HEK293 (cell line): Measurements from ENCODE around the gene TNFRSF13B.

Experiments
- GFI1B ChIP-seq: fragments of 450-650 bp; formaldehyde crosslinking; IDR thresholded peaks from 2 replicates; pipeline ENCODE4 v1.5.1; 2016; ENCODE audit warnings: missing biosample characterization, missing genetic modification characterization
- KLF9 ChIP-seq: fragments of 450-650 bp; formaldehyde crosslinking; IDR thresholded peaks from 2 replicates; pipeline ENCODE4 v1.5.1; 2016; ENCODE audit warnings: missing biosample characterization, missing genetic modification characterization, low read depth
- MEIS1 ChIP-seq: sonication (generic); formaldehyde crosslinking; IDR thresholded peaks from 2 replicates; pipeline ENCODE4 v1.8.1; 2022; ENCODE audit warnings: missing genetic modification reagents, mild to moderate bottlenecking, borderline replicate concordance
- RBAK ChIP-seq: fragments of 450-650 bp; formaldehyde crosslinking; IDR thresholded peaks from 2 replicates; pipeline ENCODE4 v1.5.1; 2016; ENCODE audit warnings: missing biosample characterization, missing genetic modification characterization
- TRIM28 ChIP-seq: IDR thresholded peaks from 2 replicates; pipeline ENCODE4 v1.6.1; 2011; ENCODE audit warnings: low read length, control low read depth, borderline replicate concordance
- ZEB2 ChIP-seq: fragments of 450-650 bp; formaldehyde crosslinking; IDR thresholded peaks from 2 replicates; pipeline ENCODE4 v1.5.1; 2016; ENCODE audit warnings: missing biosample characterization, missing genetic modification characterization
- ZFP3 ChIP-seq: fragments of 450-650 bp; formaldehyde crosslinking; IDR thresholded peaks from 2 replicates; pipeline ENCODE4 v1.5.1; 2016; ENCODE audit warnings: low read depth, missing biosample characterization, missing genetic modification characterization
- ZIC2 ChIP-seq: fragments of 450-650 bp; formaldehyde crosslinking; IDR thresholded peaks from 2 replicates; pipeline ENCODE4 v1.5.1; 2016; ENCODE audit warnings: missing biosample characterization, missing genetic modification characterization
- ZNF16 ChIP-seq: fragments of 450-650 bp; formaldehyde crosslinking; IDR thresholded peaks from 2 replicates; pipeline ENCODE4 v1.5.1; 2016; ENCODE audit warnings: low read depth, missing biosample characterization, missing genetic modification characterization
- ZNF184 ChIP-seq: fragments of 450-650 bp; IDR thresholded peaks from 2 replicates; pipeline ENCODE4 v1.5.1; 2018; ENCODE audit warnings: missing biosample characterization, mild to moderate bottlenecking, missing genetic modification characterization
- ZNF341 ChIP-seq: fragments of 450-650 bp; formaldehyde crosslinking; IDR thresholded peaks from 2 replicates; pipeline ENCODE4; 2016; ENCODE audit warnings: low read depth, missing biosample characterization, missing genetic modification characterization
- ZNF426 ChIP-seq: fragments of 450-650 bp; formaldehyde crosslinking; IDR thresholded peaks from 2 replicates; pipeline ENCODE4 v1.5.1; 2017; ENCODE audit warnings: missing biosample characterization, missing genetic modification characterization, mild to moderate bottlenecking, inconsistent platforms, moderate library complexity
- ZNF530 ChIP-seq: fragments of 450-650 bp; formaldehyde crosslinking; IDR thresholded peaks from 2 replicates; pipeline ENCODE4 v1.5.1; 2016; ENCODE audit warnings: low read depth, missing biosample characterization, missing genetic modification characterization
- ZNF549 ChIP-seq: fragments of 450-650 bp; IDR thresholded peaks from 2 replicates; pipeline ENCODE4 v1.5.1; 2018; ENCODE audit warnings: missing biosample characterization, missing genetic modification characterization, mild to moderate bottlenecking, inconsistent platforms, moderate library complexity
- ZNF558 ChIP-seq: fragments of 450-650 bp; formaldehyde crosslinking; IDR thresholded peaks from 2 replicates; pipeline ENCODE4 v1.5.1; 2016; ENCODE audit warnings: missing biosample characterization, missing genetic modification characterization
- ZNF596 ChIP-seq: fragments of 450-650 bp; IDR thresholded peaks from 2 replicates; pipeline ENCODE4 v1.5.0; 2018; ENCODE audit warnings: missing biosample characterization, mild to moderate bottlenecking, missing genetic modification characterization, moderate library complexity
- ZNF624 ChIP-seq: fragments of 450-650 bp; formaldehyde crosslinking; IDR thresholded peaks from 2 replicates; pipeline ENCODE4 v1.5.1; 2017; ENCODE audit warnings: missing biosample characterization, missing genetic modification characterization
- ZNF677 ChIP-seq: fragments of 450-650 bp; IDR thresholded peaks from 2 replicates; pipeline ENCODE4 v1.5.0; 2018; ENCODE audit warnings: missing biosample characterization, mild to moderate bottlenecking, missing genetic modification characterization, moderate library complexity
- ZNF843 ChIP-seq: fragments of 450-650 bp; formaldehyde crosslinking; IDR thresholded peaks from 2 replicates; pipeline ENCODE4 v1.5.1; 2016; ENCODE audit warnings: missing biosample characterization, missing genetic modification characterization
- ZSCAN23 ChIP-seq: fragments of 450-650 bp; formaldehyde crosslinking; IDR thresholded peaks from 2 replicates; pipeline ENCODE4 v1.5.1; 2016; ENCODE audit warnings: missing biosample characterization, missing genetic modification characterization
- TF ChIP-seq, protein P1 (sequence below): fragments of 450-650 bp; formaldehyde crosslinking; IDR thresholded peaks from 2 replicates; pipeline ENCODE4 v1.5.1; 2016; ENCODE audit warnings: missing biosample characterization, missing genetic modification characterization
- TF ChIP-seq, protein P2 (sequence below): fragments of 450-650 bp; formaldehyde crosslinking; IDR thresholded peaks from 2 replicates; pipeline ENCODE4 v1.5.1; 2017; ENCODE audit warnings: missing biosample characterization, missing genetic modification characterization
- TF ChIP-seq, protein P3 (sequence below): fragments of 450-650 bp; formaldehyde crosslinking; IDR thresholded peaks from 2 replicates; pipeline ENCODE4 v1.5.1; 2016; ENCODE audit warnings: missing biosample characterization, missing genetic modification characterization
- TF ChIP-seq, protein P4 (sequence below): fragments of 450-650 bp; formaldehyde crosslinking; IDR thresholded peaks from 2 replicates; pipeline ENCODE4 v1.5.1; 2016; ENCODE audit warnings: missing biosample characterization, missing genetic modification characterization
- TF ChIP-seq, protein P5 (sequence below): fragments of 450-650 bp; formaldehyde crosslinking; IDR thresholded peaks from 2 replicates; pipeline ENCODE4 v1.5.1; 2016; ENCODE audit warnings: missing biosample characterization, missing genetic modification characterization
- TF ChIP-seq, protein P6 (sequence below): fragments of 450-650 bp; formaldehyde crosslinking; IDR thresholded peaks from 2 replicates; pipeline ENCODE4; 2016; ENCODE audit warnings: missing biosample characterization, missing genetic modification characterization
- TF ChIP-seq, protein P7 (sequence below): fragments of 450-650 bp; formaldehyde crosslinking; IDR thresholded peaks from 2 replicates; pipeline ENCODE4 v1.5.1; 2016; ENCODE audit warnings: missing biosample characterization, missing genetic modification characterization, borderline replicate concordance

The TNFRSF13B gene

DNA sequence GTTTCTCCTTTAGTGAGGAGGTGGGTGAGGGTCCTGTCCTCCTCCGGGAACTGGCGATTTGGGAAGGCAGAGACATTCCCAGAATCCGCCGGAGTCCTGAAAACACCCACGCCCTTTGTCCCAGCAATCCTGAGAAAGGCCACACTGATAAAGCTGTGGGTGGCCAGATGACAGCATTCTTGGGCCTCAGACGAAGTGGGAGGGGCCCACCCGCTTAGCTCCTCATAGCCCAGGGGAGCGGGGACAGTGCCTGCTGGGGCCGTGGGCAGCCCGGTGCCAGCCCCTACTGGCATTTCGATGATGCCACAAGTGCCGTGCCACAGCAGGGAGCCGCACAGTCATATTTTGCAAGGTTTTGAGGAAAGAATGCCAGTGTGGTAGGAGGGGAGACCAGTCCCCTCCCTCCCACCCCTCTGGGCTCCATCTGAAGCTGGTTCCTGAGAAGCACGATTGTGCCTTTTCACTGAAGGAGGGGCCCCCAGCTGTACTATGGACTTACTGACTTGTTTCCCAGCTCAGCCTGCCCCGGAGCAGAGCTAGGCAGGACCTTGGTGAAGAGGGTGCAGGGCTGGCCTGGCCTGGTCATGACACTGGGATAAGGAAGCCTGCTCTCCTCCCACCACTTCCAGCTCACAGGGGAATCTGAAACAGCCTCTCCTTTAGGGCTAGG is 49.4 kb upstream of the TNFRSF13B start (continued):
- TF ChIP-seq, protein P1, sequence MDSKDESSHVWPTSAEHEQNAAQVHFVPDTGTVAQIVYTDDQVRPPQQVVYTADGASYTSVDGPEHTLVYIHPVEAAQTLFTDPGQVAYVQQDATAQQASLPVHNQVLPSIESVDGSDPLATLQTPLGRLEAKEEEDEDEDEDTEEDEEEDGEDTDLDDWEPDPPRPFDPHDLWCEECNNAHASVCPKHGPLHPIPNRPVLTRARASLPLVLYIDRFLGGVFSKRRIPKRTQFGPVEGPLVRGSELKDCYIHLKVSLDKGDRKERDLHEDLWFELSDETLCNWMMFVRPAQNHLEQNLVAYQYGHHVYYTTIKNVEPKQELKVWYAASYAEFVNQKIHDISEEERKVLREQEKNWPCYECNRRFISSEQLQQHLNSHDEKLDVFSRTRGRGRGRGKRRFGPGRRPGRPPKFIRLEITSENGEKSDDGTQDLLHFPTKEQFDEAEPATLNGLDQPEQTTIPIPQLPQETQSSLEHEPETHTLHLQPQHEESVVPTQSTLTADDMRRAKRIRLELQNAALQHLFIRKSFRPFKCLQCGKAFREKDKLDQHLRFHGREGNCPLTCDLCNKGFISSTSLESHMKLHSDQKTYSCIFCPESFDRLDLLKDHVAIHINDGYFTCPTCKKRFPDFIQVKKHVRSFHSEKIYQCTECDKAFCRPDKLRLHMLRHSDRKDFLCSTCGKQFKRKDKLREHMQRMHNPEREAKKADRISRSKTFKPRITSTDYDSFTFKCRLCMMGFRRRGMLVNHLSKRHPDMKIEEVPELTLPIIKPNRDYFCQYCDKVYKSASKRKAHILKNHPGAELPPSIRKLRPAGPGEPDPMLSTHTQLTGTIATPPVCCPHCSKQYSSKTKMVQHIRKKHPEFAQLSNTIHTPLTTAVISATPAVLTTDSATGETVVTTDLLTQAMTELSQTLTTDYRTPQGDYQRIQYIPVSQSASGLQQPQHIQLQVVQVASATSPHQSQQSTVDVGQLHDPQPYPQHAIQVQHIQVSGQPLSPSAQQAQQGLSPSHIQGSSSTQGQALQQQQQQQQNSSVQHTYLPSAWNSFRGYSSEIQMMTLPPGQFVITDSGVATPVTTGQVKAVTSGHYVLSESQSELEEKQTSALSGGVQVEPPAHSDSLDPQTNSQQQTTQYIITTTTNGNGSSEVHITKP, result no peak
- TF ChIP-seq TRIM28 (no peak), ZNF677 (tag by site-specific recombination) (no peak), ZFP3 (tag by site-specific recombination) (no peak), ZNF558 (no peak), ZNF549 (tag by site-specific recombination) (no peak), ZNF624 (tag by site-specific recombination) (no peak), ZEB2 (tag by site-specific recombination) (no peak), GFI1B (no peak), ZNF341 (no peak), RBAK (tag by site-specific recombination) (no peak), ZNF843 (no peak), ZNF16 (no peak), ZNF426 (tag by site-specific recombination) (no peak), ZSCAN23 (tag by site-specific recombination) (no peak), MEIS1 (no peak), KLF9 (tag by site-specific recombination) (0 out of 2 replicates have a peak, but pooled peaks have one; percentile 23), ZNF184 (tag by site-specific recombination) (no peak), ZNF596 (tag by site-specific recombination) (no peak), ZIC2 (tag by site-specific recombination) (peak; percentile 90), ZNF530 (tag by site-specific recombination) (no peak)
- TF ChIP-seq, protein P2, sequence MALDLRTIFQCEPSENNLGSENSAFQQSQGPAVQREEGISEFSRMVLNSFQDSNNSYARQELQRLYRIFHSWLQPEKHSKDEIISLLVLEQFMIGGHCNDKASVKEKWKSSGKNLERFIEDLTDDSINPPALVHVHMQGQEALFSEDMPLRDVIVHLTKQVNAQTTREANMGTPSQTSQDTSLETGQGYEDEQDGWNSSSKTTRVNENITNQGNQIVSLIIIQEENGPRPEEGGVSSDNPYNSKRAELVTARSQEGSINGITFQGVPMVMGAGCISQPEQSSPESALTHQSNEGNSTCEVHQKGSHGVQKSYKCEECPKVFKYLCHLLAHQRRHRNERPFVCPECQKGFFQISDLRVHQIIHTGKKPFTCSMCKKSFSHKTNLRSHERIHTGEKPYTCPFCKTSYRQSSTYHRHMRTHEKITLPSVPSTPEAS (tag by site-specific recombination), result no peak
- TF ChIP-seq, protein P3, sequence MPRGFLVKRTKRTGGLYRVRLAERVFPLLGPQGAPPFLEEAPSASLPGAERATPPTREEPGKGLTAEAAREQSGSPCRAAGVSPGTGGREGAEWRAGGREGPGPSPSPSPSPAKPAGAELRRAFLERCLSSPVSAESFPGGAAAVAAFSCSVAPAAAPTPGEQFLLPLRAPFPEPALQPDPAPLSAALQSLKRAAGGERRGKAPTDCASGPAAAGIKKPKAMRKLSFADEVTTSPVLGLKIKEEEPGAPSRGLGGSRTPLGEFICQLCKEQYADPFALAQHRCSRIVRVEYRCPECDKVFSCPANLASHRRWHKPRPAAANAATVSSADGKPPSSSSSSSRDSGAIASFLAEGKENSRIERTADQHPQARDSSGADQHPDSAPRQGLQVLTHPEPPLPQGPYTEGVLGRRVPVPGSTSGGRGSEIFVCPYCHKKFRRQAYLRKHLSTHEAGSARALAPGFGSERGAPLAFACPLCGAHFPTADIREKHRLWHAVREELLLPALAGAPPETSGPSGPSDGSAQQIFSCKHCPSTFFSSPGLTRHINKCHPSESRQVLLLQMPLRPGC, result no peak
- TF ChIP-seq, protein P4, sequence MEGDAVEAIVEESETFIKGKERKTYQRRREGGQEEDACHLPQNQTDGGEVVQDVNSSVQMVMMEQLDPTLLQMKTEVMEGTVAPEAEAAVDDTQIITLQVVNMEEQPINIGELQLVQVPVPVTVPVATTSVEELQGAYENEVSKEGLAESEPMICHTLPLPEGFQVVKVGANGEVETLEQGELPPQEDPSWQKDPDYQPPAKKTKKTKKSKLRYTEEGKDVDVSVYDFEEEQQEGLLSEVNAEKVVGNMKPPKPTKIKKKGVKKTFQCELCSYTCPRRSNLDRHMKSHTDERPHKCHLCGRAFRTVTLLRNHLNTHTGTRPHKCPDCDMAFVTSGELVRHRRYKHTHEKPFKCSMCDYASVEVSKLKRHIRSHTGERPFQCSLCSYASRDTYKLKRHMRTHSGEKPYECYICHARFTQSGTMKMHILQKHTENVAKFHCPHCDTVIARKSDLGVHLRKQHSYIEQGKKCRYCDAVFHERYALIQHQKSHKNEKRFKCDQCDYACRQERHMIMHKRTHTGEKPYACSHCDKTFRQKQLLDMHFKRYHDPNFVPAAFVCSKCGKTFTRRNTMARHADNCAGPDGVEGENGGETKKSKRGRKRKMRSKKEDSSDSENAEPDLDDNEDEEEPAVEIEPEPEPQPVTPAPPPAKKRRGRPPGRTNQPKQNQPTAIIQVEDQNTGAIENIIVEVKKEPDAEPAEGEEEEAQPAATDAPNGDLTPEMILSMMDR (tag by site-specific recombination), result no peak
- TF ChIP-seq, protein P5, sequence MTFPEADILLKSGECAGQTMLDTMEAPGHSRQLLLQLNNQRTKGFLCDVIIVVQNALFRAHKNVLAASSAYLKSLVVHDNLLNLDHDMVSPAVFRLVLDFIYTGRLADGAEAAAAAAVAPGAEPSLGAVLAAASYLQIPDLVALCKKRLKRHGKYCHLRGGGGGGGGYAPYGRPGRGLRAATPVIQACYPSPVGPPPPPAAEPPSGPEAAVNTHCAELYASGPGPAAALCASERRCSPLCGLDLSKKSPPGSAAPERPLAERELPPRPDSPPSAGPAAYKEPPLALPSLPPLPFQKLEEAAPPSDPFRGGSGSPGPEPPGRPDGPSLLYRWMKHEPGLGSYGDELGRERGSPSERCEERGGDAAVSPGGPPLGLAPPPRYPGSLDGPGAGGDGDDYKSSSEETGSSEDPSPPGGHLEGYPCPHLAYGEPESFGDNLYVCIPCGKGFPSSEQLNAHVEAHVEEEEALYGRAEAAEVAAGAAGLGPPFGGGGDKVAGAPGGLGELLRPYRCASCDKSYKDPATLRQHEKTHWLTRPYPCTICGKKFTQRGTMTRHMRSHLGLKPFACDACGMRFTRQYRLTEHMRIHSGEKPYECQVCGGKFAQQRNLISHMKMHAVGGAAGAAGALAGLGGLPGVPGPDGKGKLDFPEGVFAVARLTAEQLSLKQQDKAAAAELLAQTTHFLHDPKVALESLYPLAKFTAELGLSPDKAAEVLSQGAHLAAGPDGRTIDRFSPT (tag by site-specific recombination), result peak; percentile 68
- TF ChIP-seq, protein P6, sequence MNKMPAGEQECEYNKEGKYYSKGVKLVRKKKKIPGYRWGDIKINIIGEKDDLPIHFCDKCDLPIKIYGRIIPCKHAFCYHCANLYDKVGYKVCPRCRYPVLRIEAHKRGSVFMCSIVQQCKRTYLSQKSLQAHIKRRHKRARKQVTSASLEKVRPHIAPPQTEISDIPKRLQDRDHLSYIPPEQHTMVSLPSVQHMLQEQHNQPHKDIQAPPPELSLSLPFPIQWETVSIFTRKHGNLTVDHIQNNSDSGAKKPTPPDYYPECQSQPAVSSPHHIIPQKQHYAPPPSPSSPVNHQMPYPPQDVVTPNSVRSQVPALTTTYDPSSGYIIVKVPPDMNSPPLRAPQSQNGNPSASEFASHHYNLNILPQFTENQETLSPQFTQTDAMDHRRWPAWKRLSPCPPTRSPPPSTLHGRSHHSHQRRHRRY, result no peak
- TF ChIP-seq, protein P7, sequence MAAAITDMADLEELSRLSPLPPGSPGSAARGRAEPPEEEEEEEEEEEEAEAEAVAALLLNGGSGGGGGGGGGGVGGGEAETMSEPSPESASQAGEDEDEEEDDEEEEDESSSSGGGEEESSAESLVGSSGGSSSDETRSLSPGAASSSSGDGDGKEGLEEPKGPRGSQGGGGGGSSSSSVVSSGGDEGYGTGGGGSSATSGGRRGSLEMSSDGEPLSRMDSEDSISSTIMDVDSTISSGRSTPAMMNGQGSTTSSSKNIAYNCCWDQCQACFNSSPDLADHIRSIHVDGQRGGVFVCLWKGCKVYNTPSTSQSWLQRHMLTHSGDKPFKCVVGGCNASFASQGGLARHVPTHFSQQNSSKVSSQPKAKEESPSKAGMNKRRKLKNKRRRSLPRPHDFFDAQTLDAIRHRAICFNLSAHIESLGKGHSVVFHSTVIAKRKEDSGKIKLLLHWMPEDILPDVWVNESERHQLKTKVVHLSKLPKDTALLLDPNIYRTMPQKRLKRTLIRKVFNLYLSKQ (tag by site-specific recombination), result no peak
